OCI-M2 (cell line): Measurements from ENCODE around the gene ETV2.
A peak's percentile ranks its signal among the peaks of the same experiment; 100 is the strongest.
"Not testable (repeated sequence)": the region's sequence is repeated elsewhere in the genome, so short reads cannot be mapped to it uniquely, and the experiment has no call there.

Source experiments
- DNase-seq: peaks from one replicate; lab custom pipeline; 2025; ENCODE audit not compliant: unreplicated experiment; lab: John Stamatoyannopoulos, UW

The ETV2 gene, protein sequence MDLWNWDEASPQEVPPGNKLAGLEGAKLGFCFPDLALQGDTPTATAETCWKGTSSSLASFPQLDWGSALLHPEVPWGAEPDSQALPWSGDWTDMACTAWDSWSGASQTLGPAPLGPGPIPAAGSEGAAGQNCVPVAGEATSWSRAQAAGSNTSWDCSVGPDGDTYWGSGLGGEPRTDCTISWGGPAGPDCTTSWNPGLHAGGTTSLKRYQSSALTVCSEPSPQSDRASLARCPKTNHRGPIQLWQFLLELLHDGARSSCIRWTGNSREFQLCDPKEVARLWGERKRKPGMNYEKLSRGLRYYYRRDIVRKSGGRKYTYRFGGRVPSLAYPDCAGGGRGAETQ

DNA sequence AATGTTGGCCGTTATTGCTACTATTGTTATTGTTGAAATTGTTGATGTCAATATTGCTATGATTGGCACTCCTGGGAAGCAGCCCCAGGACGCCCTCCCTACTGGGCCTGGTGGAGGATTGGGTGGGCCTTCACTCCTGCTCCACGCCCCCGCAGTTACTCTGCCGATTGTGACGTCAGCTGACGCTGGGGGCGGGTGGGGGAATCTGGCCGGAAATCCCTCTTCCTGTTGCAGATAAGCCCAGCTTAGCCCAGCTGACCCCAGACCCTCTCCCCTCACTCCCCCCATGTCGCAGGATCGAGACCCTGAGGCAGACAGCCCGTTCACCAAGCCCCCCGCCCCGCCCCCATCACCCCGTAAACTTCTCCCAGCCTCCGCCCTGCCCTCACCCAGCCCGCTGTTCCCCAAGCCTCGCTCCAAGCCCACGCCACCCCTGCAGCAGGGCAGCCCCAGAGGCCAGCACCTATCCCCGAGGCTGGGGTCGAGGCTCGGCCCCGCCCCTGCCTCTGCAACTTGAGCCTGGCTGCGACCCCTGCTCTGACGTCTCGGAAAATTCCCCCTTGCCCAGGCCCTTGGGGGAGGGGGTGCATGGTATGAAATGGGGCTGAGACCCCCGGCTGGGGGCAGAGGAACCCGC is at the start of gene ETV2:
ETV2 (plus strand) TSS at position 231 of the 637 bp plus-strand sequence. CDS start 716 bp downstream, outside the sequence.
- DNase-seq = peak; percentile 99

DNA sequence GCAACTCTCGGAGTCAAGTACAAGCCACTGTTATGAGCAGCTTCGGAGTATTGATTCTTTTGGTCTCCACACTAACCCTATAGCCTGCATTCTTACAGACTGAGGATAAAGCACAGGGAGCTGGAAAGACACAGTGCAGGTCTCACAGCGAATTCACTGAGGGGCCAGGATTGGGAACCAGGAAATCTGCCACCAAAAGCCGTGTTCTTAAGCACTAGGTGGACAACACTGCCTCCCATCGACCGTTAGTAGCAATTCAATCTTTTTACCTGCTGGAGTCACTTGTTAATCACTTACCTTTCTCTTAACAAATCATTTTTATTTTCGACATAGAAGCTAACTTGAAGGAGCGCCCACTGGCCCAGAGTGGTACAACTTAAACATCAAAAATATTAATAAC is 49.3 kb upstream of the ETV2 start:
- DNase-seq = no peak

DNA sequence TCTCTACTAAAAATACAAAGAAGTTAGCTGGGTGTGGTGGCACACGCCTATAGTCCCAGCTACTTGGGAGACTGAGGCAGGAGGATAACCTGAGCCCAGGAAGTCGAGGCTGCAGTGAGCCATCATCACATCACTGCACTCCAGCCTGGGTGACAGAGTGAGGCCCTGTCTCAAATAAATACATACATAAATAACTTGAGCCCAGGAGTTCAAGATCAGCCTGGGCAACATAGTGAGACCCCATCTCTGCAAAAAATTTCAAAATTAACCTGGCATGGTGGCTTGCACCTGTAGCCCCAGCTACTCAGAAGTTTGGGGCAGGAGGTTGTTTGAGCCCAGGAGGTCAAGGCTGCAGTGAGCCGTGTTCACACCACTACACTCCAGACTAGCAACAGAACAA is 46.5 kb upstream of the ETV2 start:
- DNase-seq = not testable (repeated sequence)

DNA sequence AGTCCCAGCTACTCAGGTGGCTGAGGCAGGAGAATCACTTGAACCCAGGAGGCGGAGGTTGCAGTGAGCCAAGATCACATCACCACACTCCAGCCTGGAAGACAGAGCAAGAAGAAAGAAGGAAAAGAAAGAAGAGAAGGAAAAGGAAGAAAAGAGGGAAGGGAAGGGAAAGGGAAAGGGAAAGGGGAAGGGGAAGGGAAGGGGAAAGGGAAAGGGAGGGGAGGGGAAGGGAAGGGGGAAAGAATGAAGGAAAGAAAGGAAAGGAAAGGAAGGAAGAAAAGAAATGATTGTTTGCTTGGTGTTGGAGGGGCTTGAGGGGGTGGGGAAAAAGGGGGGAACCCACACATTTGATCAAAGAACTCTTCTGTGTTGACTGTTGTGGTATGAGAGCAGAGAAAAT is 45.6 kb upstream of the ETV2 start:
- no peak for DNase-seq

DNA sequence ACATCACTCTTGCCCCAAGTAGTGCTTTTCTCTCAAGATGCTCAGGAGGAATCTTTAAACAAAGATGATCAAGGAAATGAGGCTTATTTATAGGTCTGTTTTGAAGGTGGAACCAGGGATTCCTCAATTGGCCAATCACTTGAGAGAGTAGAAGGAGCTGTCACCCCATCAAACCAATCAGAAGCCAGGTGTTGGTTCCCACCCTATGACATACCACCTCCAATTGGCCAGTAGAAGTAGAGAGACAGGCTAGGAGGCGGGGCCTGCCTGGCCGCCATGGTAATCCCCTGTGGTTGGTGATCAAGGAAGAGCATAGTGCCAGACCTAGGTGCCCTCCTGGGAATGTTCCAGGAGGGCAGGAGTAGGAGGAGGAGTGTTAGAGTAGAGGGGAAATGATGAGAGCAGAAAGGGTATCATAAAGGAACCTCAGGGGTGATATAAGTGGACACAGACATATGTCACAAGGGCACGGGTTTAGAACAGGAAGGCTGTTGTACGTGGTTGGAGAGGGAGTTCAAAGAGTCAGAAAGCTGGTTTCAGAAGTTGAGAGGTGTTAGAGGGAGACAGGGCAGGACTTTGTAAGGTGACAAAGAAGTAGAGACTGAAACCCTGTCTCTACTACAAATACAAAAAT is 45.1 kb upstream of the ETV2 start:
- DNase-seq = no peak

DNA sequence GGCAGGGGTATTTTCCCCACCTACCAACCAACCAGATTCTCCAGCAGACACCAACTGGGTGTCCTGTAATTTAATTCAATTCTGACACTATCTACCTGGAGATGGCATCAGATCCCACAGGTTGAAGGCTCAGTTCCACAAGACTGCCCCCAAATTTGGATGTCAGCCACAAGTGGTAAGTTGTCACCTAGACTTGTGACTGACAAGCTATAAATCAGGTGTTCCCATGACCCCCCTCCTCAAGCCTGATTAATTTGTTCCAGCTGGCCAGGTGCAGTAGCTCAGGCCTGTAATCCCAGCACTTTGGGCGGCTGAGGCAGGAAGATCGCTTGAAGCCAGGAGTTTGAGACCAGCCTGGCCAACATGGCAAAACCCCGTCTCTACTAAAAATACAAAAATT is 39.6 kb upstream of the ETV2 start:
- DNase-seq = no peak

DNA sequence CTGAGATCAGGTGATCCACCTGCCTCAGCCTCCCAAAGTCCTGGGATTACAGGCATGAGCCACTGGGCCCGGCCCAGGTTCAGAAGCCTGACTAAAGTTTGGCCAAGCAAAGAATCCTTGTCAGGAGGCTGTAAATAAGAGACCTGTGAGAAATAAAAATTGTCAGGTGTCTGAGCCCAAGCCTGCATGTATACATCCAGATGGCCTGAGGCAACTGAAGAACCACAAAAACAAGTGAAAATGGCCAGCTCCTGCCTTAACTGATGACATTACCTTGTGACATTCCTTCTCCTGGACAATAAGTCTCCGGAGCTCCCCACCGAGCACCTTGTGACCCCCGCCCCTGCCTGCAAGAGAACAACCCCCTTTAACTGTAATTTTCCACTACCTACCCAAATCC is 37.1 kb upstream of the ETV2 start:
- not testable (repeated sequence) for DNase-seq

DNA sequence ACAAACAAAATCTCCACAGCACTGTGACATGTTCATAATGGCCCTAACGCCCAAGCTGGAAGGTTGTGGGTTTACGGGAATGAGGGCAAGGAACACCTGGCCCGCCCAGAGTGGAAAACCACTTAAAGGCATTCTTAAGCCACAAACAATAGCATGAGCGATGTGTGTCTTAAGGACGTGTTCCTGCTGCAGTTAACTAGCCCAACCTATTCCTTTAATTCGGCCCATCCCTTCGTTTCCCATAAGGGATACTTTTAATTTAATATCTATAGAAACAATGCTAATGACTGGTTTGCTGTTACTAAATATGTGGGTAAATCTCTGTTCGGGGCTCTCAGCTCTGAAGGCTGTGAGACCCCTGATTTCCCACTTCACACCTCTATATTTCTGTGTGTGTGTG is 34.4 kb upstream of the ETV2 start:
- DNase-seq = not testable (repeated sequence)

DNA sequence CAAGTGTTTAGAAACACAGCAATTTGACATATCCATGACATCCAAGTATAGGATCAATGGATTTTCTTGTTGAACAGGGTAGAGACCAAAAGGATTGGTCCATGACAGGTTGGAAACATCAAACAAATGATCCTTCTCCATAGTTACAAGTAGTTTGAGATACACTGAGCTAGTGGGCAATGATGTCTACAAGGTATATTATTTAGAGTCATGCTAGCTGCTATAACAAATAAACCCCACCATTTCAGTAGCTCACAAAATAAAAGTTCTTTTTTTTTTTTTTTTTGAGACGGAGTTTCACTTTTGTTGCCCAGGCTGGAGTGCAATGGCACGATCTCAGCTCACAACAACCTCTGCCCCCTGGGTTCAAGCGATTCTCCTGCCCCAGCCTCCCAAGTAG is 33.9 kb upstream of the ETV2 start:
- no peak for DNase-seq

DNA sequence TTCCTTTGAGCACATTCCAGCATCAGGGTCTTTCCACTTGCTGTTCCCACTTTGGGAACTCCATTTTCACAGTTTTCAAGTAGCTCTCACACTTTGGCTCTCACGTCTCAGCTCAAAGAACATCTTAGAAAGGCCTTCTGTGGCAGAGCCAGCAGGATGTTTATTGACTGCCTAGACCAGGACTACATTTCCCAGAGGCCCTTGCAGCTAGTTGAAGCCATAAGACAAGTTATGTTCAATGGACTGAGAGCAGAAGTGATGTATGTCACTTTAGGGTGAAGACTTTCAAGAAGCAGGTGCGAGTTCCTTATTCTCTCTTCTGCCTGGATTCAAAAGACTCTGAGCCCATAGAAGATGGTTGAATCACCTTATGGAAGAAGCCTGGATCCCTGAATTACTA is 33.3 kb upstream of the ETV2 start:
- no peak for DNase-seq

DNA sequence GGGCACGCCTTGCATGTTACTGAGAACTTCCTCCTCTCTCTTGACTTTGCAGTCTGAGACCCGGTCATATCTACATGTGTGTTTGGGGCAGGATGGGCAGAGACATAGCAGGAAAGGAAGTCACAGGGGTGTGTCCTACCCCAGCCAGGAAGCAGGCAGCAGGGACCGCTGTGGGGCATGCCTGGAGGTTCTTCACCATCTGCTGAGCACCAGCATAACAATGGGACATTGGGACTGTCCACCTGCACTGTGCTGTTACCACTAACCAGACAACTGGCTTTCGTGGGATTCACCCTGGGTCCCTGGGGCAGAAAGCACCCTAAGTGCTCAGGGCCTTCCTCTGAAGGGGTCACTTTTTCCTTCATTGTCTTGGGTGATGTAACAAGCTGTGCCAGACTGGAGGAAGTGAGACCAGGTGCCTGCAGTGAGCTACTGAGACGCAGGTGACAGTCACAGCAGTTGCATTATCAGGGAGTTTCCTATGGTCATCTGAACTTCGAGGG is 31.6 kb upstream of the ETV2 start:
- no peak for DNase-seq

DNA sequence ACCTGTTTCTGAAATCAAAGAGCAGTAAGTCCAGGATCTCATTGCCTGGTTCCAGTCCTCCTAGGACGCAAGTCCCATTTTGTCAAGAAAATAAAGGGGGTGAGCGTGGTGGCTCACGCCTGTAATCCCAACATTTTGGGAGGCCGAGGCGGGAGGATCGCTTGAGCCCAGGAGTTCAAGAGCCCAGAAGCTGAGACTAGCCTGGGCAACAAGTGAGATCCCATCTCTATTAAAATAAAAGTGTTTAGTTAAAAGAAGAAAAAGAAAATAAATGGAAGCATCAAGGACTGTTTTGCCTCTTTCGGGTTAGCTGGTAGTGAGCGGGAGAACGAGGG is 29.4 kb upstream of the ETV2 start:
- DNase-seq = no peak

DNA sequence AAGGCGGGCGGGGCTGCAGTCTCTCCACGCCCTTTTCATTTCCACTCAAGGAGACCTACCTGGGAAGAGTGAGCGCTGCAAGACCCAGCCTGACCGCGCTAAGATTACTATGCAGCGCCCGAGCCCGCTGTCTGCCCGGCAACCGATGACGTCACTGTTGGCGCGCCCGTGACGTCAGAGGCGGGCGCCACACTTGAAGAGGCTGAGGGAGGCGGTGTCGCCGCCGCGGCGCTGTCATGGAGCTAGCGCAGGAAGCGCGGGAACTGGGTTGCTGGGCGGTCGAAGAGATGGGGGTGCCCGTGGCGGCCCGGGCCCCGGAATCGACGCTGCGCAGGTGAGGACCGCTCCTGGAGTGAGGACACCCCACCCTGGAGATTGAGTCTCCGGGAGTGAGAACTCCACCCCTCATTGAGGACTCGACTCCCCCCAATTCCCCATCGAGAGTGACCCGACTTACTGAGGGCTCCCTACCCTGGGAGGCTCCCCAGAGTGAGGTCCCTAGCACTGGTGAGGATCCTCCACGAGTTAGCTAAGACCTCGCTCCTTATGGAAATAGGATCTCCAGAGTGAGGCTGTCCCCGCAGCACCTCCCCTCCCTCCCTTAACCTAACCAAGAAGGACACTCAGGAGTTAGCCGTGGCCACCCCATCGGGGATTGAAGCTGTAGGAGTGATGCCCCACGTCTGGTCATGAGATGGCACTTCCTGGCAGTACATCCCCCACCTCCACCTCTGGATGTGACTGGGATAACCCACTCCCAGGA is 28.8 kb upstream of the ETV2 start, which contains the start of gene HAUS5:
HAUS5 (plus strand) TSS at position 177 of the 763 bp plus-strand sequence; CDS start at position 237, 60 bp downstream.
- DNase-seq = peak; percentile 98

DNA sequence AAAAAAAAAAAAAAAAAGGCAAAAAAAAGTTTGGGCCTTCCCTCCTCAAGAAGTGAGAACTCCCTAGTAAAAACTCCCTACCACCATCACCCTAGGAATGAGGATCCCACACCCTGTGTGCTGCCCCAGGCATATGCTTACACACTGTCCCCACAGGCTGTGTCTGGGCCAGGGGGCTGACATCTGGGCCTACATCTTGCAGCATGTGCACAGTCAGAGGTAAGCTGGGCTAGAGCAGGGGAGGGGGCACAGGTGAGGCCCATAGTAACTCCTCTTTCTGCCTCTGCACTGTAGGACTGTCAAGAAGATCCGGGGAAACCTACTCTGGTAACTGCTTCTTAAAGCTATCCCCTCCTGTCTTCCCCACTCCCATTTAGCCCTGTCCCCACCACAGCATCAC is 28.0 kb upstream of the ETV2 start:
- DNase-seq = no peak

DNA sequence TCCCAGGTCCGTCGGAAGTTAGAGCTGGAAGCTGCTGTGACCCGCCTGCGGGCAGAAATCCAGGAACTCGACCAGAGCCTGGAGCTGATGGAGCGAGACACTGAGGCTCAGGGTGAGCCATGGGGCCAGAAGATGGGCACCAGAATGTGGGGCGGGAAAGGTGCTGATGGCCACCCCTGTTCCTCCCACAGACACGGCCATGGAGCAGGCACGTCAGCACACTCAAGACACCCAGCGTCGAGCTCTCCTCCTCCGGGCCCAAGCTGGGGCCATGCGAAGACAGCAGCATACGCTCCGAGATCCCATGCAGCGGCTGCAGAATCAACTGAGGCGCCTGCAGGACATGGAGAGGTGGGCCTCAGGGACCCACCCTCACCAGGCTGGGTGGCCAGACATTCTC is 26.5 kb upstream of the ETV2 start:
- no peak for DNase-seq

DNA sequence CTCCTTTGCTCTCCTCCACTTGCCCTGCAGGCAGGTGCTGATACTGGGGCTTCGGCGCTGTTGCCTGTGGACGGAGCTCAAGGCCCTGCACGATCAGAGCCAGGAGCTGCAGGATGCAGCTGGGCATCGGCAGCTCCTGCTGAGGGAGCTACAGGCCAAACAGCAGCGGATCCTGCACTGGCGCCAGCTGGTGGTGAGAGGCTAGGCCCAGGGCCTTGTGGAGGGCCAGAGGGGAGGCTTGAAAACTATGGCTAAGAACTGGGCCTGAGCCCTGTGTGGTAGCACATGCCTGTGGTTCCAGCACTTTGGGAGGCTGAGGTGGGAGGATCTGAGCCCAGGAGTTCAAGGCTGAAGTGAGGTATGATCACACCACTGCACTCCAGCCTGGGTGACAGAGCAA is 22.7 kb upstream of the ETV2 start:
- no peak for DNase-seq

DNA sequence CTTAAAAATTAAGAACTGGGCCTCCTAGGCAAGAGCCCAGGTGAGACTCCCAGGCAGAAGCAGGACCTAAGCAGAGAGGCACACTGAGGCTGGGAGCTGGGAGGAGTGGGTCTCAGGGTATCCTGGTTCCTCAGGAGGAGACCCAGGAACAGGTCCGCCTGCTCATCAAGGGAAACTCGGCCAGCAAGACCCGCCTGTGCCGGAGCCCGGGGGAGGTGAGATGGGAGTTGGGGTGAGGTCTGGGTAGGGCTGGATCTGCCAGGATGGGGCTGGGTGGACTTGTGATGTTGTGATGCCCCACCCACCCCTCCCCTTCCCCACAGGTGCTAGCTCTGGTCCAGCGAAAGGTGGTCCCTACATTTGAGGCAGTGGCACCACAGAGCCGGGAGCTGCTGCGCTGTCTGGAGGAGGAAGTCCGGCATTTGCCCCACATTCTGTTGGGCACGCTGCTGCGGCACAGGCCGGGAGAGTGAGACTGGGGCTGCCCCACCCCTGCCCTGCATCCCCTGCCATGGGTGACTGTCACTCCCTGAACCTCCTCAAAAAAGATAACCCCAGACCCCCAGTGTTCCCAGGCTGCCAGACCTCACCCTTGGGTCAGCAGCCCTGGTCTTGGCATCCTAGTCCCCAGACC is 22.1 kb upstream of the ETV2 start:
- DNase-seq = no peak

DNA sequence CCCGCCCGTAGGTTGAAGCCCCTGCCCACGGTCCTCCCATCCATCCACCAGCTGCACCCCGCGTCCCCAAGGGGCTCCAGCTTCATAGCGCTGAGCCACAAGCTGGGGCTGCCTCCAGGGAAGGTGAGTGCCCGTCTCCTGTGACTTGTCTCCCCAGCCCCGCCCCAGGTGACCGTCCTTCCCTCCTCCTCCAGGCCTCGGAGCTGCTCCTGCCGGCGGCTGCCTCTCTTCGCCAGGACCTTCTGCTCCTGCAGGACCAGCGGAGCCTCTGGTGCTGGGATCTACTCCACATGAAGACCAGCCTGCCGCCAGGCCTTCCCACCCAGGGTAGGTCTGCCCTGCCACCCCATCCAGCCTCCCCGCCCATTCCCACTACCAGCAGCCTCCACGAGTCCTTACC is 21.5 kb upstream of the ETV2 start:
- no peak for DNase-seq

DNA sequence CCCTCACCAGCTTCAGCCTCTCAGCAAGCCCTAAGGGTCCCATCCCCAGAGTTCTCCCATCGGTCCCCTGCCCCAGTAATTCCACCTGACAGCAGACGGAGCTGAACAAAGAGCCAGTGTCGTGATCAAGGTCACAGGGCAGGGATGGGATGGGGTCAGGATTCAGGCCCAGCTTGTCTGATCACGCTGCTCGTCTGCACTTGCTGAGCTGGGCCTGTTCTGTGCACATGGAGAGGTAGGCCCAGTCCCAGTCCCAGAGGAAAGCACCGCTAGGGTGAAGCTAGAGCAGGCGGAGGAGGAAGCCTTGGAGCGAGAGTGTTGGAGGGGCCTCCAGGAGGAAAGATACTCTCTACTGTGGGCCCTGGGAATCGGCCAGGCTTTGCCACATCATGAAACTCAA is 19.8 kb upstream of the ETV2 start:
- no peak for DNase-seq

DNA sequence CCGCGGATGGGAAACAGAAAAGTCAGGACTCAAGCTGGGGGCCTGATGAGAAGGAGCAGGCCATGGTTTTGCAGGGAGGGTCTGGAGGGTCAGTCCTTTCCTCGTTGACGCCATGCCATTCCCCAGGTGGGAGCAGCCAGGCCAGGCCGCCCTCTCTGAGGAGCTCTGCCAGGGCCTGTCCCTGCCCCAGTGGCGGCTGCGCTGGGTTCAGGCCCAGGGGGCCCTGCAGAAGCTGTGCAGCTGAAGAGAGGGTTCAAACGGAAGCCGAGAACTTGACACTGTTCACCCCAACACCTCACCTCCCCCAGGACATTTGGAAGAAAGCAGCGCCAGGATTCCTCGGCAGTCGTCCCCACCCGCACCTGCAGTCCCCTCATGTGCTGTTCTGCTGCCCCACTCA is 18.8 kb upstream of the ETV2 start:
- DNase-seq = no peak
